GM21447 (cell line): ENCODE measurements around the gene MYADML2.
A peak's percentile ranks its signal among the peaks of the same experiment; 100 is the strongest.

ENCODE experiments used
- ATAC-seq: cut with Tn5 transposase; IDR thresholded peaks from one replicate; pipeline ENCODE4 v1.9.1; 2021; ENCODE audit not compliant: unreplicated experiment

Gene MYADML2

DNA sequence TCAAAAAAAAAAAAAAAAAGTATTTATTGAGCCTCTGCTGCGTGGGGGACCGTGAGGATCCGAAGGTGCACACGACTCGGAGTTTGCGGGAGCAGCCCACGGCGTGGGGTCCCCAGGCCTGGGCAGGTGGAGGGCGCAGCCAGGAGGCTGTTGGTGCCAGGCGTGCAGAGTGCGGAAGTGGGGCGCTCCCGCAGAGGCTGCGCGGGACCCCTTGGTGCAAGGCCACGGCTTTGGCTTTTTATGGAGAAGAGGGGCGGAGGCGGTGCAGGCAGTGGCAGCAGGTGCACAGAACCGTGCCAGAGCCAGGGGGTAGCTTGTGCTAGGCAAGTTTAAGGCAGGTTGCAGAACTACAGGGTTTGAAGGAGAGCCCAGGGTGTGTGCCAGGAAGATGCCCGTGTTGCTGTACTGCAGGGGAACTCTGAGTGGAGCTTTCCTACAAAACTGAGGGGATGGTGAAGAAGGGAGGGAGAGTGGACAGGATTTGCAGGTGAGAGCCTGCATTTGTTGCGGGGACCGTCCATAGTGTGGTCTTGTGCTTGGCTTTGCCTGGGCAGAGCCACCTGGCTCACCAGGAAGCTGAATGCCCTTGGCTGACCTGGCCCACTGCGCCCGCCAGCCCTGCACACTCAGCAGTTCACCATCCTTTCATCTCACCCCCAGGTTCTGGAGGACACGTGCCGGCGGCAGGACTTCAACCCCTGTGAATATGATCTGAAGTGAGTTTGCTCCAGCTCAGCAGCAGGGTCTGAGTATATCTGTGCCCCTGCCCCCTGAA is 31.7 kb upstream of the MYADML2 start:
- no peak for ATAC-seq

DNA sequence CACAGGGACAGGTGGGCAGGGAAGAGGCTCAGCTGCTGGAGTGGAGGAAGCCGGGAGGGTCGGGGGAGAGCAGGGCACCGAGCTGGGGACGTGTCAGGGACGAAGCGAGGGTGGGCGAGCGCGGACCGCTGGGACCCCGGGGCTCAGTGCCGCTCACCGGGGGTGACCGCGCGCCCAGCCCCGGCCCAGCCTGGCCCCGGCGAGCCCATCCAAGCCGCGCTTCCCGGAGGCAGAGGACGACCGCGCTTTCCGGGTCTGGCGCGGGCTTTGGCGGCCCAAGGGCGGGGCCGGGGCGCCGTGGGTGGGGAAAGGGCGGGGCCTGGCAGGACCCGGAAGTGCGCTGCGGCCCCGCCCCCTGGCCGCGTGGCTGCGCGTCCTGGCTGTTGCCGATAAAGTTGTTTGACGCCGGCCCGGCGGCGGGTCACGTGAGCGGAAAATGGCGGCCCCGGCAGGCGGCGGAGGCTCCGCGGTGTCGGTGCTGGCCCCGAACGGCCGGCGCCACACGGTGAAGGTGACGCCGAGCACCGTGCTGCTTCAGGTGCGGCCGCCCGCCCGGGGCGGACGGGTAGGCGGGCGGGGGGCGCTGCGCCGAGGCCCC is 30.3 kb upstream of the MYADML2 start, which contains the start of gene ASPSCR1:
Gene ASPSCR1, plus strand, starts transcription at position 419 of the 598 bp plus-strand sequence. Its CDS starts 18 bp downstream, at position 437.
- ATAC-seq: peak; percentile 76

DNA sequence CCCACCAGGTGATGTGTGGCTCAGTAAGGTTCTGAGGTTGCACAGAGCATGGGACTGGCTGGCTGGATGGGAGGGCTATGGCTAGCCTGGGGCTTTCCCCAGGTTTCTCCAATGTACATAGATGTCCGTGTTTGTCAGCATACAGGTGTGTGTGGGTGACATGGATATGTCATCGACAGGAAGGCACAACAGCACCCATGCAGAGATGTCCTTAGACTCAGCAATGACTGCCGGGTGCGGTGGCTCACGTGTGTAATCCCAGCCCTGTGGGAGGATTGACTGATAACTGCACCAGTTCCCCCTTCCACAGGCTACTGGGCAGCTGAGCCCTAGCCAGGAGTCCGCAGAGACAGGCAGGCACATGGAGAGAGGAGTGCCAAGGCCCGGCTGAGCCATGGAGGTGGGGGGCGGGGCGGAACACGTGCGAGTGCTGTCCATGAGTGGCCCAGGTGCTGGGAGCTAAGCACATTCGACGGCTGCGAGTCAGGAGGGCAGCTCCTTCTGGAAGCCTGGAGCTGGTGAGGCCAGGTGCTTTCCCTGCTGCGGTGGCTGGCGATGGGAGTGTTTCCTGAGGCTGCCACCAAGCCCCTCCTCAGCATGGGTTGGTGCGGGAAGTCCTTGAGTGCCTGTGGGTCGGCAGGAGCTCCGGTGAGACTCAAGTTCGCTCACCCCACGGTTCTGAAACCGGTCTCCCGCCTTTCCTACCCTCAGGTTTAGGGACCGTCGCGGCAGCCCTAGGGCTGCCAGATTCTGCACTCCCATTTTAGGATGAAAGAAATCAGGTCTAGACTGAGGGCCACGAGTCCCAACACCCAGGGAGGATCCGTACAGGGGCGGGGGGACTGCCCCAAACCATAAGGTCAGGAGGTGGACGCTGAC is 29.5 kb upstream of the MYADML2 start:
- peak; percentile 25 for ATAC-seq

DNA sequence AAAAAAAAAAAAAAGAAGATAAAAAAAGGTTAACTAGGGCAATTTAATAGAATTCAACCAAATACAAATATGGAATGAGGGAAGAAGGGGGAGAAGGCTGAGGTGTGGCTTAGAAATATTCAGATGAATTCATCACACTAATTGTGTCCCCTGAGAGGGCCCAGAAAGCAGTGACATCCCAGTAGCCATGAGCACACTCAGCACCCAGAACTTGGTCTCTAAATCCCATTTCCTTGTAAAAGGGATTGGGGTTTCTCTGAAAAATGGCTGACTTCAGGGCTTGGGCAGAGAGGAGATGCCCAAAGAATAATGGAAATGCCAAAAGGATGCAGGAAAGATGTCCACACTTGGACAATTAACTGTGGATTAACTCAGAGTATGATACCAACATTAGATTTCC is 26.4 kb upstream of the MYADML2 start:
- no peak for ATAC-seq

DNA sequence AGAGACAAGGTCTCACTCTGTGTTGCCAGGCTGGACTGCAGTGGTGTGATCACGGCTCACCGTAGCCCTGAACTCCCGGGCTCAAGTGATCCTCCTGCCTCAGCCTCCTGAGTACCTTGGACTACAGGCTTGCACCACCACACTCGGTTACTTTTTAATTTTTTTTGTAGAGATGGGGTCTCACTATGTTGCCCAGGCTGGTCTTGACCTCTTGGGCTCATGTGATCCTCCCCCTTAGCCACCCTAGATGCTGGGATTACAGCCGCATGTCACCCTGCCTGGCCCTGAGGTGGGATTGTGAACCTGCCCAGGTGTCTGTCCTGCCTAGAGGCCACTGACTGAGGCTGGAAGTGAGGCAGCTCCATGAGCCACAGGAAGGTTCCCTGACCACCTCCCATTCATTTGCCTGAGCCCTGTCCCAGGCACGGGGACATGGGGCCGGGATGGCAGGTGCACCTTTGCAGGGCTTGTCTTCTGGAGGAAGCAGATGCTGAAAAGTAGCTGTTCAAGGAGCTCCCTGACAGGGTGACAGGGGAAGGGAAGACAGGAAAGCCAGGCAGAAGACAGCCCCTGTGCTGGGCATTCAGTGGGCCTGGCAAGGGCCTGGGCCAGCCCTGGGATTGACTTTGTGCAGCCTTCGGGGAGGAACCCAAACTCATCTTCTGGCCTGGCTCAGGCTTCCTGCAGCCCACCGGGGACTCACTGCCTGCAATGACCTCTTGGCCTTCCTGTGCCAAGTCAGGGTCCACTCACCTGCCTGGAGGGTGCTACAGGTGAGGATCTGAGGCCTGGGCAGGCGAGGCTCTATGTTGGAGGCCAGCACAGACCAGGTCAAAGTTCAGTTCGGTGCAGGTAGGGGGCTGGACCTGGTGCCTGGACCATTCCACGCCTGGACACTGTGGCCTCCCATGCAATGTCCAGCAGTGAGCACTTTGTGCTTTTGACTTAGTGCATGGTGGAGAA is 22.1 kb upstream of the MYADML2 start:
- no peak for ATAC-seq

DNA sequence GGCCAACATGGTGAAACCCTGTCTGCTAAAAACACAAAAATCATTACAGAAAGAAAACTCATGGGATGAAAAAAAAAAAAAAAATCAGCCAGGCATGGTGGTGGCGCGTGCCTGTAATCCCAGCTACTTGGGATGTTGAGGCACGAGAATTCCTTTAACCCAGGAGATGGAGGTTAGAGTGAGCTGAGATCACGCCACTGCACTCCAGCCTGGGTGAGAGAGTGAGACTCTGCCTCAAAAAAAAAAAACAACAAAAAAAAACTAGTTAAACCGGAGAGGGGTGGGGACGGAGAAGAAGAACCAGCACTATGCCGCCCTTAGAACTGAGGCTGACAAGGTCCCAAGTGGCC is 21.3 kb upstream of the MYADML2 start:
- ATAC-seq: no peak

DNA sequence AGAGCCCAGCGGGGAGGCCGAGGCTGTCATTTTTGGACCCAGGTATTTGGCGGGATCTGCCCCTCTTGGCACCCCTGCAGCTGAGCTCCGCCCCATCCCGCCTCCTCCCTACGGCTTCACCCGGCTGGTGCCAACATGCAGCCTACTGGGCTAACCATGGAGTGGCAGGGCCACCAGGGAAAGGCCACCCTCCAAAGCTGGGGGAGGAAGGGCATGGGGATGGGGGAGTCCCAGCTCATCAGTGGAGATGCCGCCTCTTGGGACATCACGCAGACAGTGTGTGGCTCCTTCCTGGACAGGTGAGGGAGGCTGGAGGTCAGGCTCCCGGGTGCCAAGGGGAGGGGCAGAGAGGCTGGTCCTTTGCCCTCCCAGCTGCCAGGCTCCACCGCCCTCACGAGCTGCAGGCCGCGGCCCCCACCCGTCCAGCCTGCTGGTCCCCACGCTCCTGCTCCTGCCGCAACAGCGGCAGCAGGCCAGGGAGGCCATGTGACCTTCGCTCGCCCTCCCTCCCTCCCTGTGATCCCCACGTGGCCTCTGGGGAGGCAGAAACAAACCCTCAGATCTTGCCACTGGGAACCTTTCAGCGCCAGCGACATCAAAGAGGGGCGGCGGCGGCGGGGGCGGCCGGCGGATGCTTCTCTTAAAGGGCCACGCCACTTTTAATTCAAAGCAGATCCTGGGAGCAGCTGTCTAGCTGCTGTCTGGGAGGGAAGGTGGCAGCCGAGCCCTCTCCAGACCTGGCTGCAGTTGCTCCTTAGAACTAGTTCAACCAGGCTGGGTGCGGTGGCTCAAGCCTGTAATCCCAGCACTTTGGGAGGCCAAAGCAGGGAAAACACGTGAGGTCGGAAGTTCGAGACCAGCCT is 20.7 kb upstream of the MYADML2 start:
- no peak for ATAC-seq

DNA sequence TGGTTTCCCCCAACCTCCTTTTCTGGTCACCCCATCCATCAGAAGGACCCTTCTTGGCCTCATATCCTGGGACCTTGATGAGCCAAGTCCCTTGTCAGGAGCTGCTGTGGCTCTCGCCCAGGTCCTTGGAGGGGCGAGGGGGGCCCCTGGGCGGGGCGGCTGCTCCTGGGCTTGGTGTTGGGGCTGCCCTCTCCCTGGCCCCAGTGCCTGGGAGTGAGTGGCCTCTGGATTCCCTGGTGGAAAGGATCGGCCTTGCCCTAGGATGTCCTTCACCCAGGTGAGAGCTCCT is 20.2 kb upstream of the MYADML2 start:
- no peak for ATAC-seq

DNA sequence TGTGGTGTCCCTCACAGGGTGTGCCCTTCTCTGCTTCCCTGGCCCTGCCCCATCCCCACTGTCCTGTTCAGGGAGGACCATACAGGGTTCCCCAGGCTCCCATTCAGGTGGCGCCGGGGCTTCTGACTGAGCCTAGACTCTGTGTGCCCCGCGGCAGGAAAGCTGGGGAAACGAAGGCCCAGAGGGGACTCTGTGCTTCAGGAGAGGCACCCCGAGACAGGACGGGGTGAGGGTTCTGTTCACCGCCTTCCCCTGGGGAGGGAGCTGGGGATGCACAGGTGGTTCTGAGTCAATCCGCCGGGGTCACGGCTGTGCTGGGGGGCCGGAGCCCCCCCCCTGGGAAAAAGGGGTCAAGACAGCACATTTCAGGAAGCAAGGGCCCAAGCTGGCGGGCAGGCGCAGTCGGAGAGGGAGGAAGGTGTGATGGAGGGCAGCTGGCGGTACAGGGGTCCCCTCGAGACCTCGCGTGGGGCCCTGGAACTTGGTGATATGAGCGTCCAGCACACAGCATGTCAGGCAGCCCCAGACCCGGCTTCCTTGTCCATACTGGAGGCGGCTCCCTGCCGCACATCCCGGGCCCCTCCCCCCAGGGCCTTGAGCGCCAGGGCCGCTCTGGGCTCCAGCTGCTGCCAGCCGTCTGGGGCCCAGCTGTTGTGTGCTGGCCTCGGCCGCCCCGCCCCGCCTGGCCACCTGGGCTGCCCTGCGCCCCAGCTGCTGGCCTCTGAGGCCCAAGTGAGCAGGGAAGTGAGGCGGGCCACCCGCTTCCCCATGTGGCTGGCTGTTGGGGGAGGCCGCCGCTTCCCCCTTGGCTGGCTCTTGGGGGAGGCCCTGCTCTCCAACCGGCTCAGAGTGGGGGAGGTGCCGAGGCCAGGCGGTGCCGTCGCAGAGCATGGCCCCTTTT is 19.6 kb upstream of the MYADML2 start:
- no peak for ATAC-seq

DNA sequence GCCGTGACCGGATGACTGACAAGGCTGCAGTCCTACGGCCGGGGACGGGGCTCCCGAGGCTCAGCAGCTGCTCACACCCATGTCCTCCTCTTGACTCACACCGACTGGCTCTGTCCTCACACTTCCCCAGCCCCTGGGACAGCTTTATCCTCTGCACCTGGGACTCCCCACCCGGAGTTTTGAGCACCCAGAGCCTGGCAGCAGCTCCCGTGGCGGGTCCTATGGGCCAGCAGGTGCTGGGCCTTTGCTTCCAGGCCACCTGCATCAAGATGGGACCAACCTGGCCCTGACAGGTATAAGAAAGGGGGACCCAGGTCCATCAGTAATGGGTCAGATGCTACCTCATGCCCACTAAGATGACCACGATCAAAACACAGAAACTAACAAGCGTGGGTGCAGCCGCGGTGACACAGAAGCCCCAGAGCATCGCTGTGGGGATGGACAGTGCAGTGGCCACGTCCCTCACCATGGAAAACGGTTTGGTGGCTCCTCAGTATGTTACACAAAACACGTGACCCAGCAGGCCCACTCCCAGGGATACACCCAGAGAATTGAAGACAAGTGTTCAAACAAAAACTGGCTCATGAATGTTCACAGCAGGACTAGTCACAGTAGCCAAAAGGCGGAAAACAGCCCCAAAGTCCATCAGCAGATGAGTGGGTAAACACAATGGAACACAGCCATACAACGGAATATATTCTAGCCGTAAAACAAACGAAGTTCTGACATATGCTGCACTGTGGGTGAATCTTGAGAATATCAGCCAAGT is 17.2 kb upstream of the MYADML2 start:
- no peak for ATAC-seq

DNA sequence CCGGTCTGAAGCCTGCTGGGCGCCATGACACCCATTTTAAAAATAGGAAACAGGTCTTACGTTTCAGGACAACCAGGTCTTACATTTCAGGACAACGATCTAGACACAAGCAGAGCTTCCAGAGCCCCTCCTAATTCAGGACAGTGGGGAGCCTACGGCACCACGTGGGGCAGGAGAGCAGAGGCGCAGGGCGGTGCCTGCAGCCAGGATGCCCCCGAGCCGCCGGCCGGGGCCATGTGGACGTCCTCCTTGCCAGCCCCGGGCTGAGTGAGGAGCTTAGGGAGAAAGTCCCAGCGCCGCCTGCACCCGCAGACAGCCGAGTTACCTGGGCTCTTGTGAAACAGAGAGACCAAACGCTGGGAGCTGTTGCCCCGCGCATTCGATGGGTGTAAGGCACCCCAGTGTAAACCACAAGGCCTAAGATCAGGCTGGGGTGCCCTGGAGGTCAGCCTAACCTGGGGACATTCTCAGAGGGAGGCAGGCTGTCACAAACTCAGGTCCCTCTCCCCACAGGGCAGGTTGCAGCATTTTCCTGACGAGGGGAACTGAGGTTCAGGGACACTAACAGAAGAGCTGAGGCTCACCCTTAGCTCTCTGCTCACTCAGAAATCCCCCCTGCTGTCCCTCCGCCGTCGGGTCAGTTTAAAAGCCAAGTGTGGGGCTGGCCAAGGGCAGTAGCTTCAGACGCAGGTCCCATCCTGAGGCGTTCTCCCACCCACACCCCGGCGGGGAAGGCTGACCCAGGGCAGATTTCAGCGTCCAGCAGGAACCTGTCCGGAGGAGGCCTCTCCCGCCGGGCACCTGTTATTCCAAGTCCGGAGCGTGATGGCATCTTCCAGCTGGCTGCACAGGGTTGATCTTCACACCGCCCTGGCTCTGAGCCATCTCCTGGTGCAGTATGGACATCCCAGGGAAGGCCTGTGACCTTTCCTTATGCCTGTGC is 15.7 kb upstream of the MYADML2 start:
- ATAC-seq: no peak

DNA sequence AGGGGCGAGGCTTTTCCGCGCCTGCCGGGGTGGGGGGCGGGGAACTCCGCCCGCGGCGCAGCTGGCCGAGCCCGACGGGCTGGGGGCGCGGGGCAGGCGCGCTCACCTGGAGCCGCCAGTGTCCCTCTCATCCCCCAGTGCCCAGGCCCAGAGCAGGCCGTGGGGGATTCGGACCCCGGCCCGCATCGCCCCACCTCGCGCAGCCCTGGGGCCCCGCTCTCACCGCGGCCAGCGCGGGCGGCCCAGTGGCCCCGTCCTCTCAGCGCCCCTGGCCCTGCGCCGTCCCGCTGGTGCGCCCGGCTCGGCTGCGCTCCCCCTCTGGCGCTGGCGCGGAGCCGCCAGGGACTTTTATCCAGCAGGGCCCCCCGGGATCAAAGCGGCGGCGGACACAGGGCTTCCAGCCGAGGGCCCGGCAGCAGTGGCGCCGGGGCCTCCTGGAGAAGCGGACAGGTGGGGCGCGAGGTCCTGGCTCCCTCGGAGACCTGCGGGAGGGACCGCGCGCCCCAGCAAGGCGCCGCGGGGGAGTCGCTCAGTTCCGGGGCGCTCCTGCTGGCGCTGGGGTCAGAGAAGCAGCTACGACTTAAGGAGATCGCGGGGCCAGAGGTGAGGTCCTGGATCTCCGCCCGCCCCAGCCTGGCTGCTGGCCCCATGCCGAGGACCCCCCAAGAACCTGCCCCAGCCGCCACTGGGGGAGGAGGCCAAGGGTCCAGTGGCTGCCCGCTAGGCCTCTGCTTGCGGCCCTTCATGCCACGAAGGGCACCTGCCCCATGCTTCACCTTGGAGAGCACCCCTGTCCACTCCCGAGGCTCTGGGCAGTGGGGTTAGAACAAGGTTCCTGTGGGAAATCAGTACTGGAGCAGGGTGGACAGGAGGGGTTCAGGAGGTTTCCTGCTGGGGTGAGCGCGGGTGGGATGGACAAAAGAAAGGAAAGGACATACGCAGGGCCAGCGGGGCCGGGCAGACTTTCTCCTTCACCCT is 14.8 kb upstream of the MYADML2 start:
- ATAC-seq: no peak

DNA sequence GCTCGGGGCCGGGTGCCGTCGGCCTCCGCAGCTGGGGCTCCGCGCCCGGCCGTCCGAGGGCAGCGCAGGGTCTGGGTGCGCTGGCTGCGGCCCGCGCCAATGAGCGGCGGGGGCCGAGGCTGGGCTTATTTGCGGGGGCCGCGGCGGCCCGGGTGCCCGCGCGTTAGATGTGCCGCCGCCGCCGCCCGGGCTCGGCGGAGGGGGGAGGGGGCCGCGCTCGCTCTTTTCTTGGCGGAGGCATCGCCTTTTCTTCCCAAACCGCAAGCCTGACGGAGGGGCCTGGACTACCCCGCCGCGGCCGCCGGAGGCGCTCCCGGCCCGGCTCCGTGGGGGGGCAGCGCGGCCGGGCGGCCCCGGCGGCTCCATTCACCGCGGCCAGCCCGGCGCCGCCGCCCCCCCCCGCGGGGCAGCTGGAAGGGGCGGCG is 14.1 kb upstream of the MYADML2 start, which contains the start of gene NOTUM:
Gene NOTUM, minus strand, starts transcription at position 101 of the 425 bp plus-strand sequence. CDS start 278 bp downstream, outside the sequence.
- ATAC-seq: no peak

DNA sequence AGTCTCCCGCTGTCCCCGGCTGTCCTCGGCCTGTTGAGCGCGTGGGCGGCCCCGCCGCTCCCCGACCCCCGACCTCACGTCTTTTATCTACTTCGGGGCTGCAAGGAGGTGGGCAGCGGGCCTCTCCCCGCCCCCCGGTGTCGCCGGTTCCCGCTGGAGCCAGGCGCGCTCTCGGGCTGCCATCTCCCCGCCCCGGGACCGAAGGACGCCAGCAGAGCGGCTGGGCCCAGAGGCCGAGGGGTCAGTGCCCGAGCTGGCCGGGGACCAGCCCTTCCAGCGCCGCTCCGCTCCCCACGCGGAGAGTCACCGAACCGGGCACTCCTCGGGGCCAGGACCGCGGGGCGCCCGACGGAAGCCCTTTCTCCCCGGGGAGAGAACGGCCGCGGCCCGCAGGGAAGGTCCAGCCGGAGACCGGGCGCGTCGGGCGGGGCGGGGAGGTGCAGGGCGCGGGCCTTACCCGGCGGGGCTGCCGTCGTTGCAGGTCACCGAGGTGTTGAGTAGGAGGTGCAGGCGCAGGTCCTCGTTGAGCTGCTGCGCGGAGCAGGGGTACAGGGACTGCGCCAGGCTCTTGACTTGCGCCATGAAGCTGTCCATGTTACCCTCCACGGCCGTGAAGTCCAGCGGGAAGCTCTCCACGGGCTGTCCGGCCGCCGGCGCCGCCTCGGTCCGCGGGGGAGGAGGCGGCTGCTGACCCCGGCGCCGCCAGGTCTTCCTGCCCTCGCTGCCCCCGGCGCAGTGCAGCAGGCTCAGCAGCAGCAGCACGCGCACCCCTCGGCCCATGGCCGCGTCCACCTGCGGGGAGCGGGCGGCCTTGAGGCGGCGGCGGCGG is 13.3 kb upstream of the MYADML2 start:
- ATAC-seq: no peak
